Measurements from ENCODE around the gene SMAD4. TPM values are rescaled to one million over a fixed set of nuclear protein-coding genes. Genes with fewer than 3 reads are reported as not detected.

The SMAD4 gene
- total and polyA plus RNA-seq, 2 donors (not counting 1 experiment from before 2014, with no cell fraction given): 34.8 to 136 TPM

GRCh38 chr18:51032193-51032592 lies 2.2 kb downstream of the SMAD4 start:
- POLR2A ChIA-PET: no interaction called here
- no peaks in the 10 kb centered on the region for H3K27me3 ChIP-seq (replicated peaks in 1 of 4; ENCODE audit: control extremely low read depth in 1 of 4, control insufficient read depth in 3 of 4, insufficient read depth in 4 of 4, low read length in 3 of 4)
- no peak overlapping the region for H3K4me3 ChIP-seq (ENCODE audit: control extremely low read depth in 1 of 5, extremely low read depth in 1 of 5, insufficient read depth in 1 of 5, low read depth in 2 of 5, low read length in 4 of 5)
- no peak overlapping the region for H3K9ac ChIP-seq (ENCODE audit: low read length)
- Mint-ChIP-seq H3K4me1 (peaks cover 71% of the 10 kb centered on the region), H3K9me3 (ENCODE audit: insufficient read depth) (no peaks in the 10 kb centered on the region), H3K27ac (no peak overlapping the region), H3K27me3 (no peaks in the 10 kb centered on the region), H3K4me3 (peak overlapping the region; percentile 97)
- H3K4me1 ChIP-seq (ENCODE audit: control insufficient read depth in 2 of 2, insufficient read depth in 2 of 2, low read length in 2 of 2): peaks cover 32 to 58% of the 10 kb centered on the region in 2 donors
- H4K20me1 ChIP-seq (ENCODE audit: control insufficient read depth, insufficient read depth, low read length, poor library complexity, severe bottlenecking): peaks cover 50% of the 10 kb centered on the region
- CTCF ChIA-PET: interaction anchor here (1.7 kb wide), 1 partner anchor 19 kb away, joined by 4 read pairs; no protein-coding TSS in a partner anchor
- H2AFZ ChIP-seq (ENCODE audit: insufficient read depth, low read depth, low read length, poor library complexity, severe bottlenecking): no peak overlapping the region
- DNase-seq (no peak), ATAC-seq (ENCODE audit: low read depth) (no peak)
- no peaks in the 10 kb centered on the region for H3K9me3 ChIP-seq (ENCODE audit: control extremely low read depth in 1 of 3, control insufficient read depth in 2 of 3, insufficient read depth in 1 of 3, low read length in 2 of 3)
- H3K4me2 ChIP-seq (replicated peaks; ENCODE audit: low read depth, low read length, poor library complexity, severe bottlenecking): peak overlapping the region; percentile 85
- TF ChIP-seq CTCF (IDR thresholded peaks at IDR 0.05) (no peak), EZH2 (IDR thresholded peaks at IDR 0.05; ENCODE audit: borderline replicate concordance, insufficient read depth, low read depth, low read length, poor library complexity, severe bottlenecking) (no peak)
- peaks cover 90% of the 10 kb centered on the region for H3K79me2 ChIP-seq (ENCODE audit: control insufficient read depth, insufficient read depth, low read length)
- H3K36me3 ChIP-seq (replicated peaks in 1 of 2; ENCODE audit: control extremely low read depth in 1 of 2, control insufficient read depth in 1 of 2, extremely low read depth in 1 of 2, insufficient read depth in 2 of 2, low read length in 1 of 2): peaks cover 2 to 15% of the 10 kb centered on the region in 2 experiments
- intact Hi-C loops (cut with micrococcal nuclease): loop anchor here (1.0 to 5.0 kb wide), 2 partner anchors 19 to 215 kb away; no protein-coding TSS in a partner anchor
- no CpG with 5 or more reads among the region's 5 CpGs for WGBS (ENCODE audit: insufficient coverage)
- H3K27ac ChIP-seq (ENCODE audit: low read length in 2 of 2): peak overlapping the region in 1 of 2 donors; percentile 24

GRCh38 chr18:51037230-51037629 lies 7.2 kb downstream of the SMAD4 start:
- H3K27ac ChIP-seq (ENCODE audit: low read length in 2 of 2): no peak overlapping the region
- no peak overlapping the region for H3K9ac ChIP-seq (ENCODE audit: low read length)
- no peak for DNase-seq
- WGBS (ENCODE audit: insufficient coverage): no CpG with 5 or more reads among the region's 2 CpGs
- H3K36me3 ChIP-seq (replicated peaks in 1 of 2; ENCODE audit: control extremely low read depth in 1 of 2, control insufficient read depth in 1 of 2, extremely low read depth in 1 of 2, insufficient read depth in 2 of 2, low read length in 1 of 2): peaks cover 2 to 15% of the 10 kb centered on the region in 2 experiments
- H3K9me3 ChIP-seq (ENCODE audit: control extremely low read depth in 1 of 3, control insufficient read depth in 2 of 3, insufficient read depth in 1 of 3, low read length in 2 of 3): peaks cover 0 to 1% (median 0%) of the 10 kb centered on the region in 3 donors
- H3K4me2 ChIP-seq (replicated peaks; ENCODE audit: low read depth, low read length, poor library complexity, severe bottlenecking): no peak overlapping the region
- no peak overlapping the region for H3K4me3 ChIP-seq (ENCODE audit: control extremely low read depth in 1 of 5, extremely low read depth in 1 of 5, insufficient read depth in 1 of 5, low read depth in 2 of 5, low read length in 4 of 5)
- H3K27me3 Mint-ChIP-seq: no peaks in the 10 kb centered on the region
- H4K20me1 ChIP-seq (ENCODE audit: control insufficient read depth, insufficient read depth, low read length, poor library complexity, severe bottlenecking): peaks cover 86% of the 10 kb centered on the region
- peaks cover 38 to 59% of the 10 kb centered on the region in 2 donors for H3K4me1 ChIP-seq (ENCODE audit: control insufficient read depth in 2 of 2, insufficient read depth in 2 of 2, low read length in 2 of 2)
- peaks cover 77% of the 10 kb centered on the region for H3K4me1 Mint-ChIP-seq
- ChIA-PET POLR2A (no interaction called here), CTCF (interaction anchor here (4.8 kb wide), 1 partner anchor 14 kb away, joined by 26 read pairs; no protein-coding TSS in a partner anchor)
- H3K9me3 Mint-ChIP-seq (ENCODE audit: insufficient read depth): no peaks in the 10 kb centered on the region
- TF ChIP-seq EZH2 (IDR thresholded peaks at IDR 0.05; ENCODE audit: borderline replicate concordance, insufficient read depth, low read depth, low read length, poor library complexity, severe bottlenecking) (no peak), CTCF (IDR thresholded peaks at IDR 0.05) (no peak)
- peaks cover 100% of the 10 kb centered on the region for H3K79me2 ChIP-seq (ENCODE audit: control insufficient read depth, insufficient read depth, low read length)
- intact Hi-C loops (cut with micrococcal nuclease): no loop called here
- no peaks in the 10 kb centered on the region for H3K27me3 ChIP-seq (replicated peaks in 1 of 4; ENCODE audit: control extremely low read depth in 1 of 4, control insufficient read depth in 3 of 4, insufficient read depth in 4 of 4, low read length in 3 of 4)
- no peak overlapping the region for H2AFZ ChIP-seq (ENCODE audit: insufficient read depth, low read depth, low read length, poor library complexity, severe bottlenecking)
- ATAC-seq (ENCODE audit: low read depth): no peak
- no peak overlapping the region for H3K27ac Mint-ChIP-seq
- no peak overlapping the region for H3K4me3 Mint-ChIP-seq
